HG02588 (cell line): ENCODE results near the gene OTOGL.

Source experiments
- ATAC-seq: cut with Tn5 transposase; IDR thresholded peaks from one replicate; pipeline ENCODE4 v1.9.1; 2021; ENCODE audit warnings: mild to moderate bottlenecking, moderate library complexity; ENCODE audit not compliant: unreplicated experiment

The OTOGL gene, protein sequence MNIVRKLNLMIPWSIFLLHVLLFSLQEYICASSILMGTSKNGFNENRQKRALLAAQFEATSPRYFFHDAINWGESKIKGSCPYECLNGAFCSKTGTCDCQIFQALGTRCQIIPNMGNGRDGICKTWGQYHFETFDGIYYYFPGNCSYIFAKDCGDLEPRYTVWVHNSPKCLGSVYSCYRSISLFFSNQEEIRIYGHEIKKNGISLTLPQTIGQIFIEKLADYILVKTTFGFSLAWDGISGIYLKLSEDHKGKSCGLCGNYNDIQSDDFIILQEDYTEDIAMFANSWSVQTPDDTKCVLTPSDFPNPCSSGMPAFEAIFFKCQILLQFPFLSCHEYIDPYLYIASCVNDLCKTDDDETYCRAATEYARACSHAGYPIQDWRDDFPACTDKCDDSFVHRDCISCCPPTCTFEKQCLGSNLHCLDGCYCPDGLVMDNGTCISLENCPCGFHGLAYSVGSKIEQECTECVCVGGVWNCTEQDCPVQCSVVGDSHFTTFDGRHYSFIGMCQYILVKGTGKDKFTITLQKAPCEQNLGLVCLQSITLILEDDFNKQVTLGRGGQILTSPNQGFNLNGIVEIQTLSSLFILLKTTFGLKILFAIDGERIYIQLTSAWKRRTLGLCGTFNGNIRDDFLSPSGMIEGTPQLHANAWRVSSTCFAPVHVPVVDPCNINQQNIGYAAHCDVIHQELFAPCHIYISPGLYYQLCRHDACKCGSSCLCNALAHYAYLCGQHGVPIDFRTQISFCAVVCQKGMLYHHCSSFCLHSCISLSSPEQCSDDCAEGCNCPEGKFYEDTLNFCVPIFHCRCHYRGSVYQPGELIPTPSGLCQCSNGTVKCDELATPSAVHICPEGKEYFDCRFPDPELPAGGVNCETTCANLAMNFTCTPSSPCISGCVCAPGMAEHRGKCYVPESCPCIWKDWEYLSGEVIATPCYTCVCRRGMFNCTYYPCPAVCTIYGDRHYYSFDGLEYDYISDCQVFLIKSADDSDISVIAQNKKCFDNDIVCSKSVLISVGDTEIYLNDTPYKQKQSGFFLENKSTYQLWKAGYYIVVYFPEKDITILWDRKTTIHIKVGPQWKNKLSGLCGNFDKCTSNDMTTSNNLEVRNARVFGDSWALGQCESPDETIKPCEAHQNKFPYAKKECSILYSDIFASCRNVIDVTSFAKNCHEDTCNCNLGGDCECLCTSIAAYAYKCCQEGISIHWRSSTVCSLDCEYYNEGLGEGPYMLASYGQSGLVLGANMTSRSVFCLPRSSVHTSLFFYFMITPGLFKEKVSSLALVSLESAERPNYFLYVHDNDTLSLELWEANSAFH (N-terminal part only)

DNA sequence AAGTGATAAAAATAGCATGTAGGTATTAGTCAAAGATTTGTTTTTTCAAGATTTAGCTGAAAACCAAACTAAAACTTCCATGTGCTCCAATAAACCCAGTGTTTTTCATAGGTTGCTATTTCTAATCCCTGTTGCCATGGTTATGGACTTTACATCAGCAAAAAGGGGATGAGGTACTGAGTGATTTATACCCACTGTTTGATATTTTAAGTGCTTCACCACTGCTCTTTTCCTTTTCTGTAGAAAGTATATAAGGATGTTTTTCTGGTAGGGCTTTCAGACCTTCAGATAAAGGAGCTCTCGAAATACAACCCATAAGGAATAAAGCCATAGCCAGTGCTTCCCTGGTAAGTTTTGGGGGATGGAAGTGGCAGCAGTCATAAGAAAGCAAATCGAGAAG lies at the start of gene OTOGL:
TSS of gene OTOGL (plus strand) at position 279 of the 400 bp plus-strand sequence. CDS start 109,895 bp downstream, outside the sequence.
- no peak for ATAC-seq

DNA sequence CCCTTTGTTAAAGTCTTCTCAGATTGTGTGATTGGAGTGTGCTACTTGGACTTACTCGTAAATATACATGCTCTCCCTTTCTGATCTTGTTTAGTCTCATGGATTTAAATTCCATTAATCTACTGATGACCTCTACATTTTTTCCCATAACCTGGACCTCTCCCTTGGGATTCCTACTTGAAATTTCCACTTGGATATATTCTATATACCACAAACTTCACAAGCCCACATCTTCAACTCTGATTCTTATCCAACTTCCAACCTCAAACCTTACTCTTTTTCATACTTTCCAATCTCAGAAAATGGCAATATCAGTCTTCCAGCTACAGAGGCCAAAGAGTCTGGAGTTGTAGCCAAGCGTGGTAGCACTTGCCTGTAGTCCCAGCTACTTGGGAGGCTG lies 49.1 kb upstream of the OTOGL start:
- no peak for ATAC-seq

DNA sequence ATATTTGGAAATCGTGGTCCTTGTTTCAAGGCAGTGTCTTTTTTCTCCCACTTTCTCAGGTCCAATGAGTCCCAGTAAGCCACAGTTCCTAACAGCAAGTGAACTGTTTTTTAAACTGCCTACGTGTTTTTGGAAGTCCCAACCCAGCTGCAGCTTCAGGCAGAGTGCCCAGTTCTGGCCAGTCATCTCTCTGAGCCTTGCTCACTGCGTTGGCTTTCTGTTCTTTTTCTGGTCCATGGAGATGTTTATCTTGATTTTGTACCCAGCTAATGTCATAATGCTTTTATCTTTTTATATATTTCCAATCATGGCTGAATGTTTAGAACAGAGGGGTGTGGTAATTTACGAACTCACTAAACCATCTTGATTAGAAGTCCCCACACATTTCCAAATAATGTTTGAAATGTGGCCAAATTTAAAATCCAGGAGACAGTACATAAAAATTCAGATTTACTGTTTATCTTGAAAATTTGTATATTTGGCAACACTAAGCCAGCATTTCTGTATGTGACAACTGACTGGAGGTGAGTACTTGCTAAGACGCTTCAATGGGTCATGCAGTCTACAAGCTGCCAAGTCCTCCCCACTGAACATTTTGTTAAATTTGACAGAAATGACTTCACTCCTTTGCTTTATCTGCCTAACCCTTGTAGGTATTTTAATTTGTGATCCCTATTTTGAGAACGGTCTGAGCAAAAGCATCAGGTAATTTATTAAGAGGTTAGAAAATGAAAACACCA lies 46.1 kb upstream of the OTOGL start:
- ATAC-seq, result no peak

- no peak for ATAC-seq
Observed at GRCh38 chr12:80056232-80056631, 43.1 kb upstream of the OTOGL start.

GRCh38 chr12:80056845-80057244 lies 42.5 kb upstream of the OTOGL start:
- ATAC-seq, result no peak

GRCh38 chr12:80058586-80058985 lies 40.8 kb upstream of the OTOGL start:
- no peak for ATAC-seq

DNA sequence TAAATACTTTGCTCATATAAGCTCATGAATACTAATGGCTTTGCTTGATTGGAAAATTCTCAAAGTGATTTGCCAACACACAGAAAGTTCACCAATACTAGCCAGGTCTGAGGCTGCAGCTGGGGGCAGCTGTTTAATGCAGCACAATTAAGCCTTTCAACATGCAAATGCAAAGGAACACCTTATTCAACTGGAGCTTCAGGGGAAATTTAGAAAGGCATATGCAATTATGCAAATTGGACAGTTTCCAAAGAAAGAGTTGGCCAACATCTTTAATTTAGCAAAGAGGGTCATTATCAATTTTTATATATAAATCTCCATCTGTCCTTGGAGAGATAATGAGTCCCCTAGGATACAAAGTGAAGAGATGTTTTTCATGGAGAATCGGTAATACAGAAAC lies 40.2 kb upstream of the OTOGL start:
- ATAC-seq, result no peak

DNA sequence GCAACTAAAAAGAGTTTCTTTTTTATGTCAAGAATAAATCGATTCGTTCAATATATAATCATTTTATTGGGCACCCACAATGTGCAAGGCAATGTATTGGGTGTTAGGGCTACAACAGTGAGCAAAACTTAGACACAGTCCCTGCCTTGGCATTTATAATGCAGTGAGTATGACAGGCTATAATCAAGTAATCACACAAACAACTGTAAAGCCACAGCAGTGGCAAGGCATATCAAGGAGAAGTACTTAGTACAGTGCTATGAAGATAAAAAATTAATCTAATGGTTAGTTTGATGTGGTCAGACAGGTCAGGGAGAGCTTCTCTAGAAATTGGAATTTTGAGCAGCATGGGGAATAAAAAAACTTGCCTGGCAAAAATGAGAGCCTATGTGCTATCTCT lies 39.5 kb upstream of the OTOGL start:
- ATAC-seq, result no peak

DNA sequence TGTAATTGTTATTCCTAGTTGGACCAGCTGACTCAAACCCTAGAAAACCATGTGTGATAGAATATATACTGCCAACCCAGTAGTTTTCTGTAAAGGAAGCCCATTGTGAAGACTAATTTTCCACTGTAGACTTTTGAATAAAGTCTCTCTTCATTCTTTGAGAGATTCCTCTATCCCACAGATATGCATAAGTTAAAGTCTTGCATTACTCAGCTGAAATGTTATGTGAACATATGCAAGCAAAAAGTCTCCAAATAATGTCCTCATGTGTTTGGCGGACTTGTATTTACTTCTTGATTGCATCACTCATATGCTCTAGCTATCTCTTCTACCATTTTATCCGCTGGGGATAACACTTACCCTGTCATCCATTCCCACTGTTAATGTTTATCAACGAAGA lies 35.1 kb upstream of the OTOGL start:
- ATAC-seq, result no peak

DNA sequence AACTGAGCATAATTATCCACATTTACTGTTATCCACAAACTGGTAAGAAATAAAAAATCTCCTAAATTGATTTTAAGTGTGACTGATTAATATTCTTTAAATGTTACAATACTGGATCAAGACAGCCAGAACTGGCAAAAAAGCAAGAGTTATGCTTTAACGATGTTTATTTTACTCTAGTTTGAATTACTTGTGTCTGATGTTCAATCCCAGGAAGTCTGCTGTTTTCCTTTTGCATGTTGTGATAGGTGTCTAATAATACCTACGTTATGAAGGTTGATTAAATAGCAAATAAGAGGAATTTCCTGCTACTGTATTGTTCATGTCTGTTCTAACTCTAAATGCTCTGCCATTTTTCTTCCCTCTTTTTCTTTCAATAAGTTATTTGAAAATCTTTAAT lies 34.4 kb upstream of the OTOGL start:
- ATAC-seq, result no peak

GRCh38 chr12:80068173-80068572 lies 31.2 kb upstream of the OTOGL start:
- ATAC-seq, result no peak

GRCh38 chr12:80083892-80084614 lies 15.3 kb upstream of the OTOGL start:
- ATAC-seq, result peak; percentile 71

GRCh38 chr12:80086025-80086424 lies 13.3 kb upstream of the OTOGL start:
- ATAC-seq, result no peak

DNA sequence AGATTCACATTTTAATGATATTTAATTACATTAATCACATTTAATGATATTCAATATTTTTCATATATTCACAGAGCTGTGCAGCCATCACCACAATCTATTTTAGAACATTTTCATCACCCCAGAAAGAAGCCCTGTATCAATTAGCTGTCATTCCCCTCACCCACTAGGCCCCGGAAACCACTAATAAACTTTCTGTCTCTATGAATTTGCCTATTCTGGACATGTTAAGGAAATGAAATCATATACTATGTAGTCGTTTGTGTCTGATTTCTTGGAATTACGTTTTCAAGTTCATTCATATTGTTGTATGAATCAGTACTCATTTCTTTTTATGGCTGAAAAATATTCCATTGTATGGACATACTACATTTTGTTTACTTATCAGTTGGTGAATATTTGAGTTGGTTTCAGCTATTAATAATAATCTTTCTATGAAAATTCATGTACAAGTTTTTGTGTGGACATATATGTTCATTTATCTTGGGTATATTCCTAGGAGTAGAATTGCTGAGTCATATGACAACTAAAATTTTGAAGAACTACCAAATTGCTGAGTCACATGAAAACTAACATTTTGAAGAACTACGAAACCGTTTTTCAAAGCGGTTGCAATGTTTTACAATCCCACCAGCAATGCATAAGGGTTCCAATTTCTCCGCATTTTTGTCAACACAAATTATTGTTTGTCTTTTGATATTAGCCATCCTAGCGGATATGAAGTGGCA lies 11.7 kb upstream of the OTOGL start:
- ATAC-seq, result no peak

- ATAC-seq, result no peak
Observed at GRCh38 chr12:80100591-80100990, 1.3 kb downstream of the OTOGL start.

DNA sequence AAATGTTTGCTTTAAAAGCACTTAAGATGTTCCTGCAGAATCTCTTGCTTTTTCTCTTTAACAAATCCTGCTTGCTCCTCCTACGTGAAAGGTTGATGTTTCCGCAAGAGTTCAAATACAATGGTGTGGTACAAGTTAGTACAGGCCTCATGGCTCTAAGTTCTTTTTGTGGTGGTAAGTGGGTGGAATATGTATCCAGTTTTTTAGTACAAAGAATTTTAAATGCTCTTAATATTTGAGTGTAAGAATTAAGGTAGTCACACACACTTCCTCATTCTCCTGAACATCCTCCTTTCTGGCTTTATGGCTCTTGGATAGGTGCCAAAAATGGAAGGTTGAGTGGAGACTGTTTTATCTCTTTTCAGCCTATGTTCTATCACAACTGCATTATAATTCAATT lies 1.8 kb downstream of the OTOGL start:
- no peak for ATAC-seq

GRCh38 chr12:80107221-80107620 lies 7.9 kb downstream of the OTOGL start:
- ATAC-seq, result no peak

GRCh38 chr12:80116735-80117134 lies 17.4 kb downstream of the OTOGL start:
- ATAC-seq, result no peak
